CD4-positive, alpha-beta T cell treated with Interleukin-21 for 1 hour (primary cell): Measurements from ENCODE around the gene BAG5.
"Not testable (repeated sequence)": the region's sequence is repeated elsewhere in the genome, so short reads cannot be mapped to it uniquely, and the experiment has no call there.

Source experiments
- DNase-seq: peaks from one replicate; pipeline ENCODE4 v3.0.0-alpha.2; 2020

The BAG5 gene

DNA sequence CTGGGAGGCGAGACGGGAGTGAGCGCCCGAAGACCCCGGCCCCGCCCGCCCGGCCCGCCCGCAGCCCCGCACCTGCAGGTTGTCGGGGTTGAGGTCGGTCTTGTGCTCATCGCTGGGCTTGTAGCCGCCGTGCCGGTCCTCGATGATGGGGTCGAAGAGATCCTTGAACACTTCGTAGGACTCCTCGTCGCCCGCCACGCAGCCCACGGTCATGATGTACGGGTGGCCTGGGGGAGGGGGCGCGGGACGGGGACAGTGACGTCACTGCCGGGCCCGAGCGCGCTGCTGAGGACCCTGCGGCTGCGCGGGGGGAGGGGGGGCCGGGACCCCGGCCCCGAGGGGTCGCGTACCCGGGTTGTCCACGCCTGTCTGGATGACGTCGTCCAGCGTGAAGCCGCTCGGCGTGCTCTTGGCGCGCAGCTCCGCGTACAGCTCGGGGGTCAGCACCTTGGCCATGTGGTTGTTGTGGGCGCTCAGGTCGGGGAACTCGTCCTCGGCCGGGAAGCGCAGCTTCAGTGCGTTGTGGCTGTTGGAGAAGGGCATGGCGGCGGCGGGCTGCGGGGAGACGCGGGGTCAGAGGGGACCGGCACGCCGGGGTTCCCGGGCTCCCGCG lies 40.4 kb downstream of the BAG5 start:
- DNase-seq = no peak

DNA sequence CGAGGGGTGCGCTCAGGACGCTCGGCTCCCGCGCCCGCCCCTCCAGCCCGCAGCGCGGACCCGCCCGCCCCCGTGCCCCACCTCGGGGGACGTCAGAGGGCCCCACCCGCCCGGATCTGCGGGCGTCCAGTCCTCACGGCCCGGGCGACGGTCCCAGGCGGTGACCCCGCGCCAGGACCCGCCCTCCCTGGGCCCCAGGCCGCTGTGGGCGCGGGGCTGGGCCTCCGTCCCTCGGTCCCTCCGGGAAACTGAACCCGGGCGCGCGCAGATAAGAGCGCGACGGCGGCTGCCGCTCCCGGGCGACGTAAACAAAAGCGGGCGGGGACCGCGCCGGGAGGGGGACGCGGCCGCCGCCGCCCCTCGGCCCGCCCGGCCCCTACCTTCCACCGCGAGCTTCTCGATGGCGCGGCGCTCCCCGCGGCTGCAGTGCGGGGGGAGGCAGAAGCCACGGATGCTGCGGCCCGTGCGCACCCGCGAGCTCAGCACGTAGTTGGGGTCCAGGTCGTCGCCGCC lies 41.0 kb downstream of the BAG5 start:
- peak; percentile 32 for DNase-seq

DNA sequence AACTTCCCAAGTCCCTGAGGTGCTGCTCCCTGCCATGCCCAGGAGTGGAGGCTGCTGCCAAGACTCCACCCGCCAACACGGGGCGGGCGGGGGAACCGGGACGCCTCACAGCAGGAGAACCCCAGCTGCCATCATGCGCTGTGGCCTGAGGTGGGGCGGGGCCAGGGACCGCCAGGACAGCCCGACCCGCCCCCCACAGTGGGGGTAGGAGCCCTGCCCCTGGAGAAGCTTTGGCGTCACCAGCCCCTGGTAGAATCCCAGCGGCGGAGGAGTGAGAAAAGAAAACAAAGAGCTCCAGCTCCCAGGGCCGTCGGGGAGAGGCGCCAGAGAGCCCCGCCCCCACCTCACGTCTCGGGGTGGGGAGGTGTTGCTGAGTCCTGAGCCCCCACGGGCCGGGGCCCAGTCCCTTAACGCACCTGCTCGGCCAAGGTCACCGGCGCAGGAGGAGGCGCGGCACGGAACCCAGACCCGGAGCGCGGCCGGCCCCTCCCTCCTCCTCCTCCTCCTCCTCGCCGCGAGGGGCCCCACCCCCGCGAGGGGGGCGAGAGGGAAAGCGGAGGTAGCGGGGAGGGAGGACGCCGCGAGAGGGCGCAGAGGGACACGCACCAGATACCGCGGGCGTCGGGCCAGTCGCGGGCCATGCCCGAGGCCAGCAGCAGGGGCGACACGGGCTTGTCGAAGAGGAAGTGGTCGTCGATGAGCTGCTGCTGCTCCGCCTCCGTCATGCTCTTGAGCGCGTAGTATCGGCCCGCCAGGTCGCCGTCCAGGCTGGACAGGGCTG lies 41.6 kb downstream of the BAG5 start:
- DNase-seq = peak; percentile 81

- no peak for DNase-seq
These were observed 42.2 kb downstream of the BAG5 start for GRCh38 chr14:103520269-103520656.

DNA sequence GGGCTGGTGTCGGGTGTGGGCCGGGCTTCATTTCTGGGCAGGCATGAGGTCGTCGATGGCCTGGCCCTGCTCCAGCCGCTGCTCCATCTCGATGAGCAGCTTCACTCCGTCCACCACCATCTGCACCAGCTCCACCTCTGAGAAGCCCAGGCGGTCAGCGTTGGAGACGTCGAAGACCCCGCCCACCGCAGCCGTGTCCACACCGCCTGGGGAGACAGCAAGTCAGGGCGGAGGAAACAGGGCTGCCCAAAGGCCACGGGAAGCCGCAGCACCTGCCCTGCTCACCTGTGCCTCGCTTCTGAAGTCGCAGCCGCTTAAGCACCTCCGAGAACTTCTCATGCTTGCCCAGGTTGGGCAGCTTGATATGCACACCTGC lies 42.6 kb downstream of the BAG5 start:
- DNase-seq = no peak

GRCh38 chr14:103519043-103519836 lies 43.2 kb downstream of the BAG5 start:
- no peak for DNase-seq

DNA sequence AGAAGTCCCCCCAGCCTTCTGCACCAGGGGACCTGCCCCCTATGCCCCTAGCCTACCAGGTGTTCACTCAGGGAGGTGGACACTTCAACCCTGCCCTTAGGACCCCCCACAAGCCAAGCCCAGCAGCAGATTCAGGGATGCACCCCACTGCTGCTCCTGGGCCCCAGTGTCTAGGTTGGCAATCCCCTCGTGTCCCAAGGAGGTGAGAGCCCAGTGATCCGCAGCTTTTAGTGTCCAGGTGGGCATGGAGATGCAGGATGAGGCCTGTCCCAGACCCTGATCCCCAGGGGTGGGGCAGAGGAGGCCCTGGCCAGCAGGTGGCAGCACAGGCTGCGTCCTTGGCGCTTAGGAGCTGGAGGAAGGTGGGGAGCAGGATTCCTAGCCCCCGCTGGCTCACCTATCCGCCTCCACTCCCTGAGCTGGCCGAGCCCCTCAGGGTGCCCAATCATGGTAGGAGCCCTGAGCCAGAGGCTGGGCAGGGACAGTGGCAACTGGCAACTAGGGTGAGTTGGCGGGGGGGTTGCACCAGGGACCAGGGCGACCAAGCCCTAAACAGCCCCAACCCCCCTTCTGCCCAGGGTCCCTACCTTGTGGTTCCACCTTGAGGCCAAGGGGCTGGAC lies 43.9 kb downstream of the BAG5 start:
- peak; percentile 60 for DNase-seq

- no peak for DNase-seq
These were observed 44.6 kb downstream of the BAG5 start for GRCh38 chr14:103517721-103518421.

DNA sequence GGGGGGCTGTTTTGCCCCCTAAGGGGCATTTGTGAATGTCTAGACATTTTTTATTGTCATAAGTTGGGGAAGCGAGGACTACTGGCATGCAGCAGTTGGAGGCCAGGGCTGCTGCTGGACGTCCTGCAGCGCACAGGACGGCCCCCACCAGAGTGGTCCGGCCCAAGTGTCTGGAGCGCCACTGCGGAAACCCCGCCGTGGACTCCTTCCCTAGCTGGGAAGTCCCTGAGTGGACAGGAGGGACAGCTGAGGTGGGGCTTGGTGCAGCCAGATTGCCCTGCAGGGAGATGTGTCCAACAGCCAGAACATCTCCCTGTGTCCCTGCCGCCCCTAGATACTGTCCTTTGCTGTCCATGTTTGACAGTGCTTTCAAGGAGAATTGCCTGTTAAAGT lies 45.3 kb downstream of the BAG5 start:
- DNase-seq = no peak

GRCh38 chr14:103516426-103517173 lies 45.9 kb downstream of the BAG5 start:
- no peak for DNase-seq

- no peak for DNase-seq
These were observed 47.6 kb downstream of the BAG5 start for GRCh38 chr14:103514596-103515421.

GRCh38 chr14:103512701-103513611 lies 49.5 kb downstream of the BAG5 start:
- no peak for DNase-seq

GRCh38 chr14:103512180-103512579 lies 50.3 kb downstream of the BAG5 start:
- DNase-seq = not testable (repeated sequence)

DNA sequence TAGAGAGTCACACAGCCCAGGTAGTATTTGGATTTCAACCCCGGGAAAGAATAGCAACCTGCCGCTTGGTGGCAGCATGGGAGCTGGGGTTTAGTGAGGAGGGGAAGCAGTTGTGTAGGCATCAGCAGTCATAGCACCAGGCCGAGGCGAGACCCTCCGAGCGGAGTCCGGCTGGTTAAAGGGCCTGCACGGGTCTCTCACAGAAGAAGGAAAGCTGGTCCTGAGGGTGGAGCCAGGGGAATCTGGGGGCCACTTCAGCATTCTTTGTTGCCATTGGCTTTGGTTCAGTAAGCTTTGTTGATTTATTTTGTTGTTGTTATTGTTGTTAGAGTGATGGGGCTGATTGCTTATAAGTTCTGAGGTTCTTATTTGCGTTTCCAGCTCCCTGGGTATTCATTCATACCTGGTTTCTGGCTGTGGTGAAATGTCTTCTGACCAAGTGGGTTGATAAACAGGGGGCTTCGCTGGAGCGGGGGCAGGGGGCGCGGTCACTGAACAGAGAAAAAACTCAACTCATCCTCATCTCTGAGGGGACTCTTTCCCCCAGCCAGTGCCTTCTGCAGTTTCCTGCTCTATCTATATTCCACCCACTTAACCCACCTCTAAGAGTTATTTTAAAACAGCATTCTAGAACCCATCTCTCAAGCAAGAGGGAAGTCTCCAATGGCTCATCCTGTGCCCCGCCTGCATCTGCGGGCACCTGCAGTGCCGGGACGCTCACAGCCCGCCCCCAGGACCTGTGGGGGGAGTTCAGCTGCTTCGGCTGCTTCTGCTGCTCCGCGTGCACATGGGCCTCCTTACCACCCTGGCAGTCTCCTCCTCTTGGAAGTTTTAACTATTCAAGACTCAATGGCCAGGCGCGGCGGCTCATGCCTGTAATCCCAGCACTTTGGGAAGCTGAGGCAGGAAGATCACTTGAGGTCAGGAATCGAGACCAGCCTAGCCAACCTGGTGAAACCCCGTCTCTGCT lies 51.4 kb downstream of the BAG5 start:
- no peak for DNase-seq

GRCh38 chr14:103509864-103510723 lies 52.4 kb downstream of the BAG5 start:
- DNase-seq = no peak

- no peak for DNase-seq
These were observed 53.7 kb downstream of the BAG5 start for GRCh38 chr14:103508521-103509329.

GRCh38 chr14:103507751-103508150 lies 54.7 kb downstream of the BAG5 start:
- no peak for DNase-seq
